ENCODE measurements around the gene SCIN. TPM values are rescaled to one million over a fixed set of nuclear protein-coding genes. Genes with fewer than 3 reads are reported as not detected.

The SCIN gene
- total and polyA plus RNA-seq, 12 donors: 0.06 to 5.5 (median 0.79) TPM

GRCh38 chr7:12638851-12639456, 68.4 kb downstream of the SCIN start:
- Histone ChIP-seq H3K4me3 (no peak overlapping the region), H3K36me3 (replicated peaks in 1 of 2) (no peaks in the 10 kb centered on the region), H3K27me3 (no peaks in the 10 kb centered on the region), H3K9me3 (replicated peaks in 1 of 3) (no peaks in the 10 kb centered on the region), H3K4me1 (replicated peaks in 1 of 2) (no peaks in the 10 kb centered on the region), H3K27ac (no peak overlapping the region)
- TF ChIP-seq CTCF (IDR thresholded peaks at IDR 0.05): peak; percentile 48 to 79 (median 54)
- TF ChIP-seq POLR2A (IDR thresholded peaks at IDR 0.05): no peak
- 12 to 15% (median 13%) methylated on average over 6 of the region's 6 CpGs for WGBS, 4 donors
- intact Hi-C loops (cut with DNase I): loop anchor here (5.0 to 10.0 kb wide), 2 partner anchors 623 to 626 kb away; no protein-coding TSS in a partner anchor
- DNase-seq: no peak

GRCh38 chr7:12640299-12641096, 70.0 kb downstream of the SCIN start:
- Histone ChIP-seq H3K9me3 (replicated peaks in 1 of 3) (no peaks in the 10 kb centered on the region), H3K4me1 (replicated peaks in 1 of 2) (no peaks in the 10 kb centered on the region), H3K4me3 (no peak overlapping the region), H3K27ac (no peak overlapping the region), H3K27me3 (no peaks in the 10 kb centered on the region), H3K36me3 (replicated peaks in 1 of 2) (no peaks in the 10 kb centered on the region)
- intact Hi-C loops (cut with DNase I): no loop called here
- no peak for DNase-seq
- 60 to 79% (median 75%) methylated on average over 7 of the region's 7 CpGs for WGBS, 4 donors
- TF ChIP-seq POLR2A (IDR thresholded peaks at IDR 0.05) (no peak), CTCF (IDR thresholded peaks at IDR 0.05) (no peak)

- H3K4me3 ChIP-seq: no peak overlapping the region
- H3K9me3 ChIP-seq (replicated peaks in 1 of 3): no peaks in the 10 kb centered on the region
- H3K36me3 ChIP-seq (replicated peaks in 1 of 2): no peaks in the 10 kb centered on the region
- no peak for DNase-seq
- no peaks in the 10 kb centered on the region for H3K27me3 ChIP-seq
- WGBS, 4 donors: 59 to 94% (median 76%) methylated on average over 3 of the region's 3 CpGs
- H3K27ac ChIP-seq: no peak overlapping the region
- intact Hi-C loops (cut with DNase I): no loop called here
- no peak for TF ChIP-seq POLR2A (IDR thresholded peaks at IDR 0.05)
- TF ChIP-seq CTCF (IDR thresholded peaks at IDR 0.05): no peak
- no peaks in the 10 kb centered on the region for H3K4me1 ChIP-seq (replicated peaks in 1 of 2)
Measured at GRCh38 chr7:12641196-12641595, 70.7 kb downstream of the SCIN start.

- Histone ChIP-seq H3K36me3 (replicated peaks in 1 of 2) (no peaks in the 10 kb centered on the region), H3K9me3 (replicated peaks in 1 of 3) (no peaks in the 10 kb centered on the region), H3K27ac (no peak overlapping the region), H3K4me1 (replicated peaks in 1 of 2) (peaks cover 0 to 7% of the 10 kb centered on the region in 2 donors), H3K4me3 (no peak overlapping the region), H3K27me3 (no peaks in the 10 kb centered on the region)
- intact Hi-C loops (cut with DNase I): no loop called here
- TF ChIP-seq CTCF (IDR thresholded peaks at IDR 0.05): no peak
- TF ChIP-seq POLR2A (IDR thresholded peaks at IDR 0.05): no peak
- 82 to 85% (median 83%) methylated on average over 5 of the region's 5 CpGs for WGBS, 4 donors
- DNase-seq: no peak
Measured at GRCh38 chr7:12642508-12642907, 72.0 kb downstream of the SCIN start.

All from adrenal gland (tissue), 12 donors.